Putamen (tissue), 1 donor: Measurements from ENCODE around the gene MX1.

Experiments
- DNase-seq: peaks from one replicate; pipeline ENCODE4 v3.0.0-alpha.2; 2016; ENCODE audit warnings: low spot score

Gene MX1, protein sequence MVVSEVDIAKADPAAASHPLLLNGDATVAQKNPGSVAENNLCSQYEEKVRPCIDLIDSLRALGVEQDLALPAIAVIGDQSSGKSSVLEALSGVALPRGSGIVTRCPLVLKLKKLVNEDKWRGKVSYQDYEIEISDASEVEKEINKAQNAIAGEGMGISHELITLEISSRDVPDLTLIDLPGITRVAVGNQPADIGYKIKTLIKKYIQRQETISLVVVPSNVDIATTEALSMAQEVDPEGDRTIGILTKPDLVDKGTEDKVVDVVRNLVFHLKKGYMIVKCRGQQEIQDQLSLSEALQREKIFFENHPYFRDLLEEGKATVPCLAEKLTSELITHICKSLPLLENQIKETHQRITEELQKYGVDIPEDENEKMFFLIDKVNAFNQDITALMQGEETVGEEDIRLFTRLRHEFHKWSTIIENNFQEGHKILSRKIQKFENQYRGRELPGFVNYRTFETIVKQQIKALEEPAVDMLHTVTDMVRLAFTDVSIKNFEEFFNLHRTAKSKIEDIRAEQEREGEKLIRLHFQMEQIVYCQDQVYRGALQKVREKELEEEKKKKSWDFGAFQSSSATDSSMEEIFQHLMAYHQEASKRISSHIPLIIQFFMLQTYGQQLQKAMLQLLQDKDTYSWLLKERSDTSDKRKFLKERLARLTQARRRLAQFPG

DNA sequence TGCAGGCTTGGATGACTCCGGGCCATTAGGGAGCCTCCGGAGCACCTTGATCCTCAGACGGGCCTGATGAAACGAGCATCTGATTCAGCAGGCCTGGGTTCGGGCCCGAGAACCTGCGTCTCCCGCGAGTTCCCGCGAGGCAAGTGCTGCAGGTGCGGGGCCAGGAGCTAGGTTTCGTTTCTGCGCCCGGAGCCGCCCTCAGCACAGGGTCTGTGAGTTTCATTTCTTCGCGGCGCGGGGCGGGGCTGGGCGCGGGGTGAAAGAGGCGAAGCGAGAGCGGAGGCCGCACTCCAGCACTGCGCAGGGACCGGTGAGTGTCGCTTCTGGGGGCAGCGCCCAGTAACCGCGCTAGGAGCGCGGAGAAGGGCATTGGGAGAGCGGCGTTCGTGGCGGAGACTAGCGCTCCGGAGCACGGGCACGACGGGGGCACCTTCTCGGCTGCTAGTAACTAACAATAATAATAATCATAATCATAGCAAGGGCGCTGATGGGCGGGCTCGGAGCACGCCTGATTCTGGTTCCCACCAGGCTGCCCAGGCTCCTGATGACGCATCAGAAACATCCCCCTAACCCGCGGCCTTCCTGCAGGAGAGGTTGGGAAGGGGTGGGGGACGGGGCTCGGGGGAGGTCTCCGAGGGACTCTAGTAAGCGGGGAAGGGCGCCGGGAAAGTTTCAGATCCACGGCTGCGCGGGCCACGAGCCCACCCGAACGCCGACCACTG is at the start of gene MX1:
MX1 (plus strand) TSS at position 286 of the 722 bp plus-strand sequence. CDS start 5,832 bp downstream, outside the sequence.
- peak; percentile 22 for DNase-seq

DNA sequence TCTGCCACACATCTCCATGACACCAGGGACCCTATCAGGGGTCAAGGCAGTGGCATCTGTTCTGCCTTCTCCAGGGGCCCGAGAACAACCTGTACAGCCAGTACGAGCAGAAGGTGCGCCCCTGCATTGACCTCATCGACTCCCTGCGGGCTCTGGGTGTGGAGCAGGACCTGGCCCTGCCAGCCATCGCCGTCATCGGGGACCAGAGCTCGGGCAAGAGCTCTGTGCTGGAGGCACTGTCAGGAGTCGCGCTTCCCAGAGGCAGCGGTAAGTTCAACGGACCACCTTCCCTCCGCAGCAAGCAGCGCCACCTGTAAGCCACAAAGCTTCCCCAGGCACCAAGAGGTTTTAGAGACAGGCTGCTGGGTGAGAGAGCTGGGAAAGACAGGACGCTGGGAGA is 48.3 kb upstream of the MX1 start:
- DNase-seq = no peak

DNA sequence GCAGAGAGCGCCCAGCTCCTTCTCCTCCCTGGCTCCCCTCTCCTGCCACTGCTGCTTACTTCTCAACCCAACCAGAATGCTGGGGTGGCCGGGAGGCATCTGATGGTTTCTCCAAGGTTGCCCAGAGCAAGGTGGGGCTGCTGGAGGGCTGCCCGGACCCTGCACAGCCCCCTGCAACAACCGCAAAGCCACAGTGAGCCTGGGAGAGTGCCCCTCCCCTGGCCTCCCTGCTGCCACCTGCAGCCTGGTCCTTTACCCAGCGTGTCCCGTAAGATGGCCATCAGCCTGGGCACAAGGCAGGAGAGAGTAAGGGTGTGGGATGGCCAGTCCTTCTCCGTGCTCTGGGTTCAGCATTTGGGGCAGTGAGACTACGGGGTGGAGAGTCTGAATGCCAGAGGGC is 47.2 kb upstream of the MX1 start:
- DNase-seq = no peak

DNA sequence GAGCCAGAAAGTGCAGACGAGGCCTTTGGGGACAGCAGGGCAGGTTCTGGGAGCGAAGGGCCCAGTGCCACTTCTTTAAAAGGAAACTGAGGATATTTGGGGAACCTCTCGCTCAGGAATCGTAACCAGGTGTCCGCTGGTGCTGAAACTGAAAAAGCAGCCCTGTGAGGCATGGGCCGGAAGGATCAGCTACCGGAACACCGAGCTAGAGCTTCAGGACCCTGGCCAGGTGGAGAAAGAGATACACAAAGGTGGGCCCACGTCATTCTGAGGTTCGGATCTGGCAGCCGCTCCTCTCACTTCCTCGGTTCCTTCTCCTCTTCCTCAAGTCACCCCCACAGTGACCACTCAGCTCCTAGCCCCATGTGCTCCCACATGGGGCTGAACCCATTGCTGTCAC is 46.1 kb upstream of the MX1 start:
- no peak for DNase-seq

DNA sequence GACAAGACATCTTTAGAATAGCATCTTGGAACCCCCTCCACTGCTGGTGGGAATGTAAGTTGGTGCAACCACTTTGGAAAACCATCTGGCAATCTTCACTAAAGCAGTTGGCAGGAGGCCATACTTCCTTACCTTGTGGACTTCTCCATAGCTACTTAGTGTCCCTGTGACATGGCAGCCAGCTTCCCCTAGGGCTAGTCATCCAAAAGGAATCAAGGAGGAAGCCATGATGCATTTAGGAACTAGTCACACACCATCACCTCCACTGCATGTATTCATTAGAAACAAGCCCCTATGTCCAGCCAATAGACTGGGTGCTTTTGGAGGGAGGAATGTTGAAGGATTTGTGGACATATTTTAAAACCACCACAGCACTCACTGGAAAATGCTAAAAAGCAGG is 44.3 kb upstream of the MX1 start:
- no peak for DNase-seq

DNA sequence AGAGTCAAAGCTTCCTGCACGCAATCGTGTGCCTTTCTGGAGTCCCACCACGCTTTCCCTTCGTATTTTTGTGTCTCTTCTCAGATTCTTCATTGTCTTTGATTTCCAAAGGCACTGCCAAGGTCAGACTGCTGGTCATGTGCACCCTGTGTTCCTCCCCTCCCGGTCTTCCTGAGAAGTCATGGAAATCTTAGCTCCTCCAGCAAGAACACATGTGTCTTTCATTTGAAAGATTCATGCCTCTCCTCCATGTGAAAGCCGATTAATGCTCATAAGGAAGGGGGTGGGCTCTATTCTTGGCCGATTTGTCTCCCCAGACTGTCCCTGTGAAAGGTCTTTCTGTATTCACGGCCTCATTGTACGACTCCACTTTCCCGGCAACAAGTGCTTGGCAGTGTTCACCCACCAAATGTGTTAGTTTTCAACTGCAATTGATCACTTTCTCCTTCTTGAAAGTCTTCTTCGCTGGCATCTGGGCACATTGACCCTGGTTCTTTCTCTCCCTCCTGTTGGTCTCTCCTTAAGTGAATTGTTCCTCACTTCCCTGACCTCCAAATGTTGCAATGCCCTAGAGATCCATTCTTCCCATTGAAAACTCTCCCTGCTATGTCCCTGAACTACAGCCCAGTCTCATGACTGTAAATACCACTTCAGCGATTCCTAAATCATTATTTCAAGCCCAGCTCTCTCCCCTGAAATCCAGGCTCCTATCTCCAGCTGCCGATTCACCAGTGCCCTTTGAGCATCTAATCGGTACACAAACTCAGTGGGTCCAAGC is 38.8 kb upstream of the MX1 start:
- DNase-seq = no peak

DNA sequence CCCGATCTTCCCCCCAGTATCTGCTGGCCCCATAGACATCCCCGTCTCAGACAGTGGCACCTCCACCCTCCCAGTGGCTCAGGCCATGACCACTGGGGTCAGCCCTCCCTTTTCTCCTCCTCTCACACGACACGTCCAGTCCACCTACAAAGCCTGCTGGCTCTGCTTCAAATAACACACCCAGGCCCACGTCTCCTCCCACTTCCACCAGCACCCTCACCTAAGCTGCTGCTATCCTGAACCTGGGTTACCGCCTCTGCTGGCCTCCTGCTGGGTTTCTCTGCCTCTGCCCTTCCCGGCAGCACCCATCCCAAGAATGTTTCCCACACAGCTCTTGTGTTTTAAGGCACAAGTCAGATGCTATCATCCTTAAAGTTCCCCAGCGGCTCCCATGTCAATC is 38.2 kb upstream of the MX1 start:
- no peak for DNase-seq

DNA sequence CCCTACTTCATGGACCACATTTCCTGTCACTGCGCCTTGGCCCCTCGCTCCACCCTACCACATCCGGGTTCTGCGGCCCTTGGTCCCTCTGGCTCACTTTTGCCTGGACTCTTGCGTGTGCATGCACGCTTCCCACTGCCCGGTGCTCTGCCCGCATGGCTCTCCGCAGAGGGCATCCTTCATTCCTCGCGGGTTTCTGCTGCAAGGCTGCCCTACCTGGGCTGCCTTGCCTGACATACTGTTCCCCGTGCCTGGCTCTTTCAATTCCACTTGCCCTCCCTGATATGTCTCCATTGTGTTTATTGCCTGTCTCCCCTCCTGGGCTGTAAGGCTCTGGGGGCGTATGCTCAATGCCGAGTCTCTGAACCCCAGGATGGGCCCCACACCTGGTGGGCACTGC is 37.8 kb upstream of the MX1 start:
- DNase-seq = no peak

DNA sequence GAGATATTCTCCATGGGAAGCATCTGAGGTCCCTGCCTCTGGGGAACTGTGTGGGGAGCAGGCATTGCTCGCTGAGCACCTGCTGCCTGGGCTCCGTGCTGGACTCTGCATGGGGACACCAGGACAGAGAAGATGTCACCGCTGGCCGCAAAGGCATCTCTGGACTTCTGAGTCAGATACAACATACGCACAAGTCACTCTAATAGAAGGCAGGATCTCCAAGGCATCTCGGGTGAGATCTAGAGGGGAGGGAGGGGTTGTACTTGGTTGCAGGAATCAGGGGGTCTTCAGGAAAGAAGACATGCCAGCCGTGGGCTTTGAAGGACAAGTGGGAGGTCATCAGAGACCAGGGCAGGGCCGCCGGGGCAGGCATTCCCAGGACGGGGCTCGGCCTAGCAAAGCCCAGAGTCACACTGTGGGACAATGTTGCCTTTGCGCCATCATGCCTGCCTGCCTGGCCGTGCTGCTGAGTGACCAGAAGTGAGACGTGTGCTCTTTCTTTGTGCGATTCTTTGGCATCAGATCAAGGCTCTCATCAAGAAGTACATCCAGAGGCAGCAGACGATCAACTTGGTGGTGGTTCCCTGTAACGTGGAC is 35.9 kb upstream of the MX1 start:
- no peak for DNase-seq

DNA sequence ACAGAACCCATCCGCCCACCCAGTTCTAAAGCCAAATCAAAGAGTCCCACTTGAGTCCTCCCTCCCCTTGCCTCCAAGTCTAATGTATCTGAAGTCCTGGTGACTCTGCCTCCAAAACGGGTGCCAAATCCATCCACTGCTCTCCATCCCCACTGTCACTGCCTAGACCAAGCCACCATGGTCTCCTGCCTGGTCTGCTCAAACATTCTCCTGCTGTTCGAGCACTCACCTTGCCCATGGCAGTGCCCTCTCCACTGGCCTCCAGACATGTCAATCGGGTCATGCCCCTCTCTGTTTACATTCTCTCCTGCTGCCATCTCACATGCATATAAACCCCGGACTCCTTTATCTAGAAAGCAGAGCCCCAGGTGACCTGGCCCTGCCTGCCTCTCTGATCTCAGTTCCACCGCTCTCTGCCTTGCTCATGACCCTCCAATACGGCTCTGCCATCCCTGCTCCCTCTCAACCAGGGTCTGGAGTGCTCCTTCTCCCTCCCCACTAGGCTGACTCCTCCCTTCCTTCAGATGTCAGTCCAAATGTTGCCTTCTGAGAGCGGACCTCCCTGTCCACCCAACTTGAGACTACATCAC is 32.1 kb upstream of the MX1 start:
- no peak for DNase-seq

DNA sequence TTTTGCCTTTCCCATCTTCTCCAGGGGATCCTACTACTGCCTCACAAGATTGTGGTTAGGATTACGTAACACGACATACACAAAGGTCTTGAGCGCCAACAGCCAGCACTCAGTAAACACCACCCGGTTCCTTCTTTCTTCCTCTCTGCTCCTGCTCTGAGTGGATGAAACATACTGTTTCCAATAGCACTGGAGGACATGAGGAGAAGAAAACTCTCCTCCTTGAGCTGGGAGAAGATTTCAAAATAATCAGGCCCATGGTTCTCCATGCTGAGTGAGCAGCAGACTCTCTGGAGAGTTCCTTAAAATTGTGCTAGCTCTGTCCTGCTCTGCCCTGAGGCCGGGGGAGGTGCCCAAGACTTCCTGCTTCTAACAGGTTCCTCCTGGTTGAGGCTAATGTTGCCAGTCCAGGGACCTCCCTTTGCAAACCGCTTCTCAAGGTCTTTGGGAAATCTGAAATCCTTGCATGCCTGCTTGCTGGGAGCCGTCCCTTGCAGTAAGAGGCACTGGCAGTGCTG is 29.4 kb upstream of the MX1 start:
- peak; percentile 11 for DNase-seq

DNA sequence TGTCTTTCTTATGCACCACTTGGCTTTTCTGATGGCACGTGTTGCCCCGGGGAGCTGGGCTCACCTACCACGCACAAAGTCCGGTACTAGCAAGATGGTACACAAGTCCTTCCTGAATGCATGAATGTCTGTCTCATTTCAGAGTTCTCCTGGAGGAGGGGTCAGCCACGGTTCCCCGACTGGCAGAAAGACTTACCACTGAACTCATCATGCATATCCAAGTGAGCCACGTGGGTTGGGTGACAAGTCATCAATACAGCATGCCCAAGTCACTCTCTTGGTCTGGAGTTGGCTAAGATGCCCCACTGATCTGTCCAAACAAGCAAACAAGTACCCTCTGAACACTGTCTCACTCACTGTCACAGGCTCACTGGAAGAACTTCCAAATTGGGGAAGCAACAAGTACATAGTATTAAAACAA is 28.6 kb upstream of the MX1 start:
- no peak for DNase-seq

DNA sequence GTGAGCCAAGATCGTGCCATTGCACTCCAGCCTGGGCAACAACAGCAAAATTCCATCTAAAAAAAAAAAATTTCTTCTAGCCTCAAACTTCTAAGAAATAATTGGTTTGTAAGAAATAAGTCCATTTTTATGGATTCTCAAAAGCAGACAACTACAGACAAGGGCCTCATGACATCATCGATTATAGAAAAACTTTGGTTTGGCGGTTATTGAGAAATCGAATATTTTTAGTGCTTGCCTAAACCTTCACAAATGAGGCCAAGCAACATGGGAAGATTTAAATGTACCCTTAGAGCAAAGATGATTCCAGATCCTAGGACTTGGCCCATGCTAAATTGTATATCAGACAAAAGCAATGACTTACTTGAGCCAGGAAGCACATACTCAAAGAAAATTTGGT is 27.8 kb upstream of the MX1 start:
- no peak for DNase-seq

DNA sequence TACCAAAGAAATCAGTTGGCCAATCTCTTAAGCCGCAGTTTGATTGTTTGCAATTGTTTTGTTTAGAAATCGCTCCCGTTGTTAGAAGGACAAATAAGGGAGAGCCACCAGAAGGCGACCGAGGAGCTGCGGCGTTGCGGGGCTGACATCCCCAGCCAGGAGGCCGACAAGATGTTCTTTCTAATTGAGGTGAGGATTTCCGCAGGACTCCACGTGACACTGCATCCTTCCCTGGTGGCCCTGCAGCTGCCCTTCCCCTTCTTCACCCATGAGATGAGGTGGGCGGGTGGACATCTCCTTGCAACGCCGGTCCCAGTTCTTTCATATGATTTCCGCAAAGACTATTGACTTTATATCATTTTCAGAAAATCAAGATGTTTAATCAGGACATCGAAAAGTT is 27.2 kb upstream of the MX1 start:
- DNase-seq = no peak

DNA sequence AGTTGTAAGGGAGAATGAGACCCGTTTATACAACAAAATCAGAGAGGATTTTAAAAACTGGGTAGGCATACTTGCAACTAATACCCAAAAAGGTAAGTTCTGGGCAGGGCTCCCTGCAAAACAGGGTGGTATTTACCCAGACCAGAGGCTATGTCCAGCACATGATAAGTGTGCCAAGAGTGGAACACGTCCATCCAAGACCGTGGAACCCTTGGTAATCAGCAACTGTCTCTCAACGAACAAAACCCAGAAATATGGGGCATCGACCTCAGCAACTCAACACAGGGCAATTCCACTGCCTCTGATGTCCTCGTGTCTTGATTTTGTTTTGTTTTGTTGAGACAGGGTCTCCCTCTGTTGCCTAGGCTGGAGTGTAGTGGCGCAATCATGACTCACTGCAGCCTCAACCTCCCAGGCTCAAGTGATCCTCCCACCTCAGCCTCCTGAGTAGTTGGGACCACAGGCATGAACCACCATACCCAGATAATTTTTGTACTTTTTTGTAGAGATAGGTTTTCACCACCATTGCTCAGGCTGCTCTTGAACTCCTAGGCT is 26.7 kb upstream of the MX1 start:
- DNase-seq = no peak

DNA sequence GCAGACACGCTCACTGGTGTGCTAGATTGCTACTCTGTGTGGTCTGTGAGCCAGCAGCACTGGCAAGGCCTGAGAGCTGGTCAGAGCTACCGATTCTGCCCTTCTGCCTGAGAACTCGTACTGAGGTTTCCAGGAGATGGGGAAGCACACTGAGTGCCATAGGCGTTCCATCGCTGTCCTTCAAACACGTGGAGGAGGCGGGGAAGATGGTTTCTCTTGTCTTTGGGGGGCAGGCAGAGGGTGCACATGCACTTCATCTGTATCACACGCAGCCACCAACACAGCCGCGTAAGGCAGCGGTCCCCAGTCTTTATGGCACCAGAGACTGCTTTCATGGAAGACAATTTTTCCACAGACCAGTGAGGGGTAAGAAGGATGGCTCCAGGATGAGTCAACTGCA is 23.8 kb upstream of the MX1 start:
- DNase-seq = no peak

DNA sequence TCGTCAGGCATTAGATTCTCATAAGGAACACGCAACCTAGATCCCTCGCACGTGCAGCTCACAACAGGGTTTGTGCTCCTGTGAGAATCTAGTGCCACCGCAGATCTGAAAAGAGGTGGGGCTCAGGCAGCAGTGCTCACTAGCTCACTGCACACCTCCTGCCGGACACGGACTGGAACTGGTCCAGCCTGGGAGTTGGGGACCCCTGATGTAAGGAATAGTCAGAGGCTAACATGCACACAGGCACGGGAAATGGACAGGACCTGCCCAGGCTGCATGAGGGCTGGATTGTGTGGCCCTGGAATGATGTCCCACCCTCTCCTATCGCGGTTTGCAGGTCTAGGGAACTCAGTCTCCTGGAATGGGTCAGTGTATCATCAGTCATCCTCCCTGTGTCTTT is 23.2 kb upstream of the MX1 start:
- no peak for DNase-seq

DNA sequence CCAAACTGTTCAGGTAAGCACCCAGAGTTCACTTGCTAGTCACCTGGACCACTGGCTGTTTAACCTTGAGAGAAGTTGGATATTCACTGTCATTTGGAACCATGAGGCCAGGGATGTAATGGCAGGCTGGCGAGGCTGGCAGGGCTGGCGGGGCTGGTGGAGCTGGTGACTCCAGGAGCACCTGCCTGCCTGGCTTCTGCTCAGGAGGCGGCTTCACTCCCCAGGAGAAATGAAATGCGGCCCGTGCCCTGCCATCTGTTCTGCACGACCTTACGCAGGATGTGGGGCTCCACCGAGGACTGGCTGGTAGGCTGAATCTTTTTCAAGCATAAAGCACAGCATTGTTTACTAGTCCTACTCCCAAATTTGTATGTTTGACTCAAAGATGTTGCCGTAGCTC is 22.7 kb upstream of the MX1 start:
- no peak for DNase-seq

DNA sequence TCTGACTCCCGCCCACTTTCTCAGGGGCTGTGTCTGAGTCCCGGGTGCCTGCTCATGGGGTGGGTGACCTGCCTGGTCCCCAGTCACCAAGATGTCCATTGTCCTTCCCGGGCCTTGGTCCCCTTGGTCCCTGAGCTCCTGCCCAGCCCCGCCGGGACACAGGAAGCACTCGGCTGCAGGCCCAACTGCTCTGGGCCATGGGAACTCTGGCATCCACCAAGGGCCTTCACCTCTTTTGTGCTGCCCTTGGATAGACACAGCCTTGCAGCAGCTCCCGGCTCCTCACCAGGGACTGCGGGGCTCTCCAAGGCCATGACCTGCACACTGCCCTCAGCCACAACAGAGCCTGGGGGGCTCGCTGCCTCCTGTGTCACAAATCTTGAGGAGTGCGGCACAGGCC is 22.1 kb upstream of the MX1 start:
- DNase-seq = no peak

DNA sequence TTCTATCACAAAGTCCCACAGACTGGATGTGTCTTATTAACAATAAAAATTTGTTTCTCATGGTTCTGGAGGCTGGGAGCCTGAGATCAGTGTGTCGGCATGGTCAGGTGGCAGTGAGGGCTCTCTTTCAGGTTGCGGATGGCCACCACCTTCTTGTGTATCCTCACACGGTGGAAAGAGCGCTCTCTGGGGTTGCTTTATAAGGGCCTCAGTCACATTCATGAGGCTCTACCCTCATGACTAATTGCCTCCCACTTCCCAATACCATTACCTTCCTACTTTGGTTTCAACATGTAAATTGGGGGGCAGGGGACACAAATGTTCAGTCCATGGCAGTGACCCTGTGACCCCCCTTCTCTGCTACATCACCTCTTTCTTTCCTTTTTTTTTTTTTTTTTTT is 20.7 kb upstream of the MX1 start:
- no peak for DNase-seq

DNA sequence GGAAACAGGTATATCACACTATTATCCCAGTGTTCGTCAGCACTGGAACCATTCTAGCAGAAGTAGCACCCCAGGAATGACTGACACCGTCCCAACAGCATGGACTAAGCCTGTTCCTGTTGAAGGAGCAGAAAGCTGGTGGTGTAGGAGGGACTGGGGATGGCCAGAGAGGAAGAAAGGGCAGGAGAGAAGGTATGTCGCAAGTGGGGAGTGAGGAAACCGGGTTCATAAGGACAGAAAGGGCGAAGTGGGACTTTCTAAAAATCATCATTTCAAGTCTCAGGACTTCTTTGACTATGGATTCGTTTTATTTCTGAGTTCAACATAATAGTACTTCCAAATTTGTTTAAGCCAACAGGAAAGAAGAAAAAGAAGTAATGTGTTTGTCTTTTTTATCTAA is 19.7 kb upstream of the MX1 start:
- no peak for DNase-seq
